Liver (tissue), 3 donors: Measurements from ENCODE around the gene TCF25.

Experiments used
- FOXA1 ChIP-seq: IDR thresholded peaks from 2 replicates; pipeline ENCODE4 v1.6.1; 2016; ENCODE audit warnings: antibody characterized with exemption
- HNF4G ChIP-seq: IDR thresholded peaks from 2 replicates; pipeline ENCODE4 v1.6.1; 2016; ENCODE audit warnings: antibody characterized with exemption
- JUND ChIP-seq, 2 donors: IDR thresholded peaks; 2 replicates each; pipeline ENCODE4 v1.6.1; 2016; ENCODE audit warnings: antibody characterized with exemption in 2 of 2
- RXRA ChIP-seq, 2 donors: IDR thresholded peaks; 2 replicates each; pipeline ENCODE4 v1.6.1; 2017 to 2018; ENCODE audit warnings: antibody characterized with exemption in 2 of 2, mild to moderate bottlenecking in 1 of 2
- SP1 ChIP-seq: IDR thresholded peaks from 2 replicates; pipeline ENCODE4 v1.6.1; 2018; ENCODE audit warnings: antibody characterized with exemption, mild to moderate bottlenecking
- TAF1 ChIP-seq: conservative IDR thresholded peaks from 2 replicates; pipeline ENCODE4 v1.6.1; 2016; ENCODE audit warnings: antibody characterized with exemption, mild to moderate bottlenecking
- YY1 ChIP-seq: IDR thresholded peaks from 2 replicates; pipeline ENCODE4 v1.6.1; 2016; ENCODE audit warnings: antibody characterized with exemption, mild to moderate bottlenecking
- TF ChIP-seq, protein P1 (sequence below): fragments of 150-350 bp; IDR thresholded peaks from 2 replicates; pipeline ENCODE4 v1.5.1; 2017; ENCODE audit warnings: improper control_type of control experiment, low read depth, low read length; ENCODE audit not compliant: missing input control
- TF ChIP-seq, protein P2 (sequence below): IDR thresholded peaks from 2 replicates; pipeline ENCODE4 v1.6.1; 2016; ENCODE audit warnings: antibody characterized with exemption
- TF ChIP-seq, protein P3 (sequence below): IDR thresholded peaks from 2 replicates; pipeline ENCODE4 v1.6.1; 2016; ENCODE audit warnings: antibody characterized with exemption, mild to moderate bottlenecking
- TF ChIP-seq, protein P4 (sequence below): IDR thresholded peaks from 2 replicates; pipeline ENCODE4 v1.6.1; 2016; ENCODE audit warnings: antibody characterized with exemption
- donor health status: healthy.
- donor health status: healthy.

DNA sequence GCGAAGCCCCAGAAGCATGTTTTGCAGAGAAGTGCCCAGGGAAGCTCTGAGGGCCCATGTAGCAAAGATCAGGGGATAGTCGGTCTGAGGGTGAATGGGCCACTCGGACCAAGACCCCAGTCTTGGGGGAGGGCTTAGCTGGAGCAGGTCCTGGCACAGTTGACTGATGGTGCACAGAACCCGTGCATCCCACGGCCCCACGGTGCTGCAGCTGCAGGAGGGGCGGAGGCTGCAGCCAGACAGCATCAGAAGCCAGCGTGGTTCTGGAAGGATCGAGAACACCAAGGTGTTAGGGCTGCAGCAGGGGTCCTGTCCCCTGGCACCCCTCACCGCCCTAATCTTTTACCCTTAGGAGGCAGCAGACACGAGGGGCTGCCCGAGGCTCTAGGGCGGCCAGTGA is 38.8 kb downstream of the TCF25 start:
- TF ChIP-seq, protein P1, sequence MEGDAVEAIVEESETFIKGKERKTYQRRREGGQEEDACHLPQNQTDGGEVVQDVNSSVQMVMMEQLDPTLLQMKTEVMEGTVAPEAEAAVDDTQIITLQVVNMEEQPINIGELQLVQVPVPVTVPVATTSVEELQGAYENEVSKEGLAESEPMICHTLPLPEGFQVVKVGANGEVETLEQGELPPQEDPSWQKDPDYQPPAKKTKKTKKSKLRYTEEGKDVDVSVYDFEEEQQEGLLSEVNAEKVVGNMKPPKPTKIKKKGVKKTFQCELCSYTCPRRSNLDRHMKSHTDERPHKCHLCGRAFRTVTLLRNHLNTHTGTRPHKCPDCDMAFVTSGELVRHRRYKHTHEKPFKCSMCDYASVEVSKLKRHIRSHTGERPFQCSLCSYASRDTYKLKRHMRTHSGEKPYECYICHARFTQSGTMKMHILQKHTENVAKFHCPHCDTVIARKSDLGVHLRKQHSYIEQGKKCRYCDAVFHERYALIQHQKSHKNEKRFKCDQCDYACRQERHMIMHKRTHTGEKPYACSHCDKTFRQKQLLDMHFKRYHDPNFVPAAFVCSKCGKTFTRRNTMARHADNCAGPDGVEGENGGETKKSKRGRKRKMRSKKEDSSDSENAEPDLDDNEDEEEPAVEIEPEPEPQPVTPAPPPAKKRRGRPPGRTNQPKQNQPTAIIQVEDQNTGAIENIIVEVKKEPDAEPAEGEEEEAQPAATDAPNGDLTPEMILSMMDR: no peak
- TF ChIP-seq JUND (IDR thresholded peaks at IDR 0.05): no peak
- TF ChIP-seq, protein P2, sequence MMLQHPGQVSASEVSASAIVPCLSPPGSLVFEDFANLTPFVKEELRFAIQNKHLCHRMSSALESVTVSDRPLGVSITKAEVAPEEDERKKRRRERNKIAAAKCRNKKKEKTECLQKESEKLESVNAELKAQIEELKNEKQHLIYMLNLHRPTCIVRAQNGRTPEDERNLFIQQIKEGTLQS: no peak
- TF ChIP-seq, protein P3, sequence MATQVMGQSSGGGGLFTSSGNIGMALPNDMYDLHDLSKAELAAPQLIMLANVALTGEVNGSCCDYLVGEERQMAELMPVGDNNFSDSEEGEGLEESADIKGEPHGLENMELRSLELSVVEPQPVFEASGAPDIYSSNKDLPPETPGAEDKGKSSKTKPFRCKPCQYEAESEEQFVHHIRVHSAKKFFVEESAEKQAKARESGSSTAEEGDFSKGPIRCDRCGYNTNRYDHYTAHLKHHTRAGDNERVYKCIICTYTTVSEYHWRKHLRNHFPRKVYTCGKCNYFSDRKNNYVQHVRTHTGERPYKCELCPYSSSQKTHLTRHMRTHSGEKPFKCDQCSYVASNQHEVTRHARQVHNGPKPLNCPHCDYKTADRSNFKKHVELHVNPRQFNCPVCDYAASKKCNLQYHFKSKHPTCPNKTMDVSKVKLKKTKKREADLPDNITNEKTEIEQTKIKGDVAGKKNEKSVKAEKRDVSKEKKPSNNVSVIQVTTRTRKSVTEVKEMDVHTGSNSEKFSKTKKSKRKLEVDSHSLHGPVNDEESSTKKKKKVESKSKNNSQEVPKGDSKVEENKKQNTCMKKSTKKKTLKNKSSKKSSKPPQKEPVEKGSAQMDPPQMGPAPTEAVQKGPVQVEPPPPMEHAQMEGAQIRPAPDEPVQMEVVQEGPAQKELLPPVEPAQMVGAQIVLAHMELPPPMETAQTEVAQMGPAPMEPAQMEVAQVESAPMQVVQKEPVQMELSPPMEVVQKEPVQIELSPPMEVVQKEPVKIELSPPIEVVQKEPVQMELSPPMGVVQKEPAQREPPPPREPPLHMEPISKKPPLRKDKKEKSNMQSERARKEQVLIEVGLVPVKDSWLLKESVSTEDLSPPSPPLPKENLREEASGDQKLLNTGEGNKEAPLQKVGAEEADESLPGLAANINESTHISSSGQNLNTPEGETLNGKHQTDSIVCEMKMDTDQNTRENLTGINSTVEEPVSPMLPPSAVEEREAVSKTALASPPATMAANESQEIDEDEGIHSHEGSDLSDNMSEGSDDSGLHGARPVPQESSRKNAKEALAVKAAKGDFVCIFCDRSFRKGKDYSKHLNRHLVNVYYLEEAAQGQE: no peak
- TF ChIP-seq SP1: no peak
- TF ChIP-seq RXRA (IDR thresholded peaks at IDR 0.05): no peak
- TF ChIP-seq, protein P4, sequence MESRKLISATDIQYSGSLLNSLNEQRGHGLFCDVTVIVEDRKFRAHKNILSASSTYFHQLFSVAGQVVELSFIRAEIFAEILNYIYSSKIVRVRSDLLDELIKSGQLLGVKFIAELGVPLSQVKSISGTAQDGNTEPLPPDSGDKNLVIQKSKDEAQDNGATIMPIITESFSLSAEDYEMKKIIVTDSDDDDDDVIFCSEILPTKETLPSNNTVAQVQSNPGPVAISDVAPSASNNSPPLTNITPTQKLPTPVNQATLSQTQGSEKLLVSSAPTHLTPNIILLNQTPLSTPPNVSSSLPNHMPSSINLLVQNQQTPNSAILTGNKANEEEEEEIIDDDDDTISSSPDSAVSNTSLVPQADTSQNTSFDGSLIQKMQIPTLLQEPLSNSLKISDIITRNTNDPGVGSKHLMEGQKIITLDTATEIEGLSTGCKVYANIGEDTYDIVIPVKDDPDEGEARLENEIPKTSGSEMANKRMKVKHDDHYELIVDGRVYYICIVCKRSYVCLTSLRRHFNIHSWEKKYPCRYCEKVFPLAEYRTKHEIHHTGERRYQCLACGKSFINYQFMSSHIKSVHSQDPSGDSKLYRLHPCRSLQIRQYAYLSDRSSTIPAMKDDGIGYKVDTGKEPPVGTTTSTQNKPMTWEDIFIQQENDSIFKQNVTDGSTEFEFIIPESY: no peak
- TF ChIP-seq TAF1: no peak
- TF ChIP-seq FOXA1: no peak
- TF ChIP-seq YY1: no peak
- no peak for TF ChIP-seq HNF4G
